ENCODE data around the gene NFATC1.

The NFATC1 gene

GRCh38 chr18:79453816-79454735 is 58.3 kb downstream of the NFATC1 start:
- no peak overlapping the region for H3K4me3 ChIP-seq (ENCODE audit: low read length)
- no peak for TF ChIP-seq CTCF (conservative IDR thresholded peaks at IDR 0.05; ENCODE audit: low read depth, low read length)
- DNase-seq (ENCODE audit: low read depth), result no peak

- no peak overlapping the region for H3K4me3 ChIP-seq (ENCODE audit: low read length)
- no peak for DNase-seq (ENCODE audit: low read depth)
- TF ChIP-seq CTCF (conservative IDR thresholded peaks at IDR 0.05; ENCODE audit: low read depth, low read length), result no peak
Observed at GRCh38 chr18:79455261-79455660, 59.5 kb downstream of the NFATC1 start.

GRCh38 chr18:79456105-79456980 is 60.6 kb downstream of the NFATC1 start:
- DNase-seq (ENCODE audit: low read depth), result no peak
- no peak for TF ChIP-seq CTCF (conservative IDR thresholded peaks at IDR 0.05; ENCODE audit: low read depth, low read length)
- no peak overlapping the region for H3K4me3 ChIP-seq (ENCODE audit: low read length)

- TF ChIP-seq CTCF (conservative IDR thresholded peaks at IDR 0.05; ENCODE audit: low read depth, low read length), result no peak
- no peak for DNase-seq (ENCODE audit: low read depth)
- no peak overlapping the region for H3K4me3 ChIP-seq (ENCODE audit: low read length)
Observed at GRCh38 chr18:79457239-79457638, 61.5 kb downstream of the NFATC1 start.

- TF ChIP-seq CTCF (conservative IDR thresholded peaks at IDR 0.05; ENCODE audit: low read depth, low read length), result no peak
- H3K4me3 ChIP-seq (ENCODE audit: low read length), result no peak overlapping the region
- DNase-seq (ENCODE audit: low read depth), result no peak
Observed at GRCh38 chr18:79457652-79458051, 61.9 kb downstream of the NFATC1 start.

GRCh38 chr18:79458131-79458838 is 62.6 kb downstream of the NFATC1 start:
- TF ChIP-seq CTCF (conservative IDR thresholded peaks at IDR 0.05; ENCODE audit: low read depth, low read length), result no peak
- H3K4me3 ChIP-seq (ENCODE audit: low read length), result no peak overlapping the region
- peak; percentile 86 for DNase-seq (ENCODE audit: low read depth)
